Measurements from ENCODE around the gene PCK1.

PCK1 gene

GRCh38 chr20:57536771-57537724 is 23.9 kb upstream of the PCK1 start:
- no peak for DNase-seq (ENCODE audit: low spot score)

GRCh38 chr20:57537822-57538221 is 23.1 kb upstream of the PCK1 start:
- DNase-seq (ENCODE audit: low spot score): no peak

GRCh38 chr20:57539889-57540288 is 21.0 kb upstream of the PCK1 start:
- no peak for DNase-seq (ENCODE audit: low spot score)

- no peak for DNase-seq (ENCODE audit: low spot score)
Observed at GRCh38 chr20:57540890-57541580, 19.9 kb upstream of the PCK1 start.

GRCh38 chr20:57543754-57544153 is 17.2 kb upstream of the PCK1 start:
- no peak for DNase-seq (ENCODE audit: low spot score)

- no peak for DNase-seq (ENCODE audit: low spot score)
Observed at GRCh38 chr20:57544838-57545564, 15.9 kb upstream of the PCK1 start.

GRCh38 chr20:57545927-57546662 is 14.8 kb upstream of the PCK1 start:
- no peak for DNase-seq (ENCODE audit: low spot score)

GRCh38 chr20:57546956-57547649 is 13.8 kb upstream of the PCK1 start:
- no peak for DNase-seq (ENCODE audit: low spot score)

- no peak for DNase-seq (ENCODE audit: low spot score)
Observed at GRCh38 chr20:57548177-57549058, 12.5 kb upstream of the PCK1 start.

GRCh38 chr20:57552471-57552870 is 8.4 kb upstream of the PCK1 start:
- no peak for DNase-seq (ENCODE audit: low spot score)

- no peak for DNase-seq (ENCODE audit: low spot score)
Observed at GRCh38 chr20:57553376-57554018, 7.4 kb upstream of the PCK1 start.

GRCh38 chr20:57555457-57556184 is 5.3 kb upstream of the PCK1 start:
- no peak for DNase-seq (ENCODE audit: low spot score)

GRCh38 chr20:57556980-57557274 is 4.0 kb upstream of the PCK1 start:
- DNase-seq (ENCODE audit: low spot score): no peak

- DNase-seq (ENCODE audit: low spot score): no peak
Observed at GRCh38 chr20:57557926-57558613, 2.8 kb upstream of the PCK1 start.

- no peak for DNase-seq (ENCODE audit: low spot score)
Observed at GRCh38 chr20:57558614-57559288, 2.2 kb upstream of the PCK1 start.

GRCh38 chr20:57559289-57559634 is 1.6 kb upstream of the PCK1 start:
- DNase-seq (ENCODE audit: low spot score): no peak

GRCh38 chr20:57559658-57560553 is 1.0 kb upstream of the PCK1 start:
- DNase-seq (ENCODE audit: low spot score): no peak
